Hepatic stellate cell (primary cell): ENCODE data around the gene SPC24.
A peak's percentile ranks its signal among the peaks of the same experiment; 100 is the strongest.

Source experiments
- DNase-seq: peaks from one replicate; pipeline ENCODE4 v3.0.0; 2011; ENCODE audit warnings: low spot score

SPC24 gene

GRCh38 chr19:11155373-11156120, at the start of gene SPC24:
Gene SPC24 (minus strand): TSS chr19:11155782. CDS start chr19:11155776, 6 bp downstream.
- DNase-seq, result peak; percentile 100

GRCh38 chr19:11204943-11205349, 49.4 kb upstream of the SPC24 start:
- DNase-seq, result no peak

- no peak for DNase-seq
These were observed 48.6 kb upstream of the SPC24 start for GRCh38 chr19:11204076-11204602.

GRCh38 chr19:11203194-11204075, 47.9 kb upstream of the SPC24 start:
- peak; percentile 98 for DNase-seq

- no peak for DNase-seq
These were observed 47.1 kb upstream of the SPC24 start for GRCh38 chr19:11202488-11203193.

- no peak for DNase-seq
These were observed 46.2 kb upstream of the SPC24 start for GRCh38 chr19:11201791-11202190.

GRCh38 chr19:11200931-11201330, 45.3 kb upstream of the SPC24 start:
- no peak for DNase-seq

GRCh38 chr19:11200015-11200574, 44.5 kb upstream of the SPC24 start:
- DNase-seq, result no peak

GRCh38 chr19:11199517-11199916, 43.9 kb upstream of the SPC24 start:
- no peak for DNase-seq

- no peak for DNase-seq
These were observed 43.3 kb upstream of the SPC24 start for GRCh38 chr19:11198769-11199424.

GRCh38 chr19:11198175-11198534, 42.6 kb upstream of the SPC24 start:
- DNase-seq, result no peak

GRCh38 chr19:11197291-11198174, 42.0 kb upstream of the SPC24 start, which contains the start of gene KANK2:
Gene KANK2 (minus strand): TSS chr19:11197545. CDS start chr19:11194511, 3,034 bp downstream.
- peak; percentile 95 for DNase-seq

- DNase-seq, result peak; percentile 80
These were observed 41.1 kb upstream of the SPC24 start for GRCh38 chr19:11196406-11197287.

- no peak for DNase-seq
These were observed 40.1 kb upstream of the SPC24 start for GRCh38 chr19:11195681-11196080.

GRCh38 chr19:11194656-11195558, 39.3 kb upstream of the SPC24 start:
- peak; percentile 59 for DNase-seq

- DNase-seq, result no peak
These were observed 38.6 kb upstream of the SPC24 start for GRCh38 chr19:11194173-11194572.

GRCh38 chr19:11192957-11193939, 37.7 kb upstream of the SPC24 start:
- no peak for DNase-seq
